ENCODE data around the gene BTNL8. TPM values are rescaled to one million over a fixed set of nuclear protein-coding genes. Genes with fewer than 3 reads are reported as not detected.

Gene BTNL8
- total and polyA plus RNA-seq, 2 of the 13 experiments (the other 11 are each of a cell fraction or from before 2014, with no cell fraction given): not detected

- no peak for TF ChIP-seq ZNF597 (CRISPR knock-in tag; IDR thresholded peaks at IDR 0.05)
- TF ChIP-seq NFRKB (IDR thresholded peaks at IDR 0.05): no peak
- no peak for TF ChIP-seq ZNF646 (CRISPR knock-in tag; IDR thresholded peaks at IDR 0.05)
- TF ChIP-seq ZSCAN9 (CRISPR knock-in tag; IDR thresholded peaks at IDR 0.05; ENCODE audit: borderline replicate concordance): no peak
- no peak for TF ChIP-seq CCAR2 (optimal IDR thresholded peaks at IDR 0.05; ENCODE audit: low read depth, low read length)
- TF ChIP-seq TP53 (CRISPR knock-in tag; conservative IDR thresholded peaks at IDR 0.05): no peak
- no peak for TF ChIP-seq KDM1A (CRISPR knock-in tag; IDR thresholded peaks at IDR 0.05)
Measured at GRCh38 chr5:180970875-180971274, 71.9 kb downstream of the BTNL8 start (continued).

Data from HepG2 (cell line).